HepG2 (cell line): Measurements from ENCODE around the gene ASXL1. TPM values are rescaled to one million over a fixed set of nuclear protein-coding genes. Genes with fewer than 3 reads are reported as not detected.

Source experiments
- CBX1 ChIP-seq: IDR thresholded peaks from one replicate; pipeline ENCODE4 v1.6.1; 2016; ENCODE audit warnings: antibody characterized with exemption, low read depth
- CENPBD1 ChIP-seq: sonication (generic); formaldehyde crosslinking; IDR thresholded peaks from 2 replicates; pipeline ENCODE4 v1.8.0; 2022; ENCODE audit warnings: missing genetic modification reagents, low read depth, mild to moderate bottlenecking, borderline replicate concordance
- EZH2 ChIP-seq: conservative IDR thresholded peaks from 2 replicates; pipeline ENCODE4 v1.6.1; 2012; ENCODE audit warnings: mild to moderate bottlenecking, low read depth, low read length, moderate library complexity
- FOXK1 ChIP-seq: sonication (generic); formaldehyde crosslinking; IDR thresholded peaks from 2 replicates; pipeline ENCODE4 v1.4.0; 2020; ENCODE audit warnings: low read depth, missing genetic modification reagents, borderline replicate concordance
- HNF4A ChIP-seq: sonication (generic); formaldehyde crosslinking; IDR thresholded peaks from 2 replicates; pipeline ENCODE4 v1.4.0; 2020; ENCODE audit warnings: missing genetic modification reagents
- MAFF ChIP-seq: IDR thresholded peaks from 2 replicates; pipeline ENCODE4 v1.6.1; 2011; ENCODE audit warnings: low read depth, low read length, improper control_type of control experiment
- NFATC3 ChIP-seq: sonication (generic); formaldehyde crosslinking; IDR thresholded peaks from 2 replicates; pipeline ENCODE4 v1.5.1; 2020; ENCODE audit warnings: mild to moderate bottlenecking, missing genetic modification reagents
- RCOR2 ChIP-seq: IDR thresholded peaks from 2 replicates; pipeline ENCODE4 v1.6.1; 2016; ENCODE audit warnings: missing biosample characterization, missing genetic modification reagents
- SUZ12 ChIP-seq: fragments of 150-350 bp; IDR thresholded peaks from 2 replicates; pipeline ENCODE4 v1.6.1; 2014; ENCODE audit warnings: low read depth, low read length
- ZBED4 ChIP-seq: sonication (generic); formaldehyde crosslinking; IDR thresholded peaks from 2 replicates; pipeline ENCODE4 v1.4.0; 2020; ENCODE audit warnings: missing genetic modification reagents, borderline replicate concordance
- ZFP62 ChIP-seq: sonication (generic); formaldehyde crosslinking; IDR thresholded peaks from 2 replicates; pipeline ENCODE4 v1.4.0; 2020; ENCODE audit warnings: missing genetic modification reagents
- ZNF275 ChIP-seq: sonication (generic); formaldehyde crosslinking; IDR thresholded peaks from 2 replicates; pipeline ENCODE4 v1.8.0; 2022; ENCODE audit warnings: missing genetic modification reagents, mild to moderate bottlenecking, inconsistent platforms, borderline replicate concordance
- ZNF318 ChIP-seq: sonication (generic); formaldehyde crosslinking; IDR thresholded peaks from 2 replicates; pipeline ENCODE4 v1.4.0; 2020; ENCODE audit warnings: mild to moderate bottlenecking, missing genetic modification reagents
- ZNF619 ChIP-seq: sonication (generic); formaldehyde crosslinking; IDR thresholded peaks from 2 replicates; pipeline ENCODE4 v1.4.0; 2020; ENCODE audit warnings: mild to moderate bottlenecking, missing genetic modification reagents
- ZNF839 ChIP-seq: sonication (generic); formaldehyde crosslinking; IDR thresholded peaks from 2 replicates; pipeline ENCODE4 v1.4.0; 2020; ENCODE audit warnings: missing genetic modification reagents, mild to moderate bottlenecking, borderline replicate concordance
- ZNF878 ChIP-seq: sonication (generic); formaldehyde crosslinking; IDR thresholded peaks from 2 replicates; pipeline ENCODE4 v1.8.1; 2023; ENCODE audit warnings: mild to moderate bottlenecking, missing genetic modification reagents, moderate library complexity
- polyA plus RNA-seq, 8 experiments: library from polyadenylated mRNA; depleted of rRNA in 3 of 8; stranded (reverse) in 7 of 8; unstranded in 1 of 8; fragments of >200 nt; fragmentation: Illumina TruSeq in 4 of 8; extraction: Trizol in 4 of 8; gene quantifications; 2 replicates each; pipeline versions ENCODE4 v1.2.1 to v1.2.3, GENCODE V29; 2011 to 2016; ENCODE audit warnings: low read depth in 4 of 8, missing spikeins in 1 of 8, mixed read lengths in 1 of 8; ENCODE audit not compliant: insufficient read depth in 1 of 8
- total RNA-seq, 5 experiments: library from RNA; depleted of rRNA; stranded (reverse); fragments of >200 nt; fragmentation: Illumina TruSeq; extraction: Trizol; gene quantifications; 2 replicates each; pipeline ENCODE4 v1.2.3, GENCODE V29; 2016; ENCODE audit warnings: low read depth in 1 of 5

ASXL1 gene
- total and polyA plus RNA-seq, 2 of the 13 experiments (the other 11 are each of a cell fraction or from before 2014, with no cell fraction given), result 62.1 to 74.8 TPM

- TF ChIP-seq ZBED4 (CRISPR knock-in tag) (peak; percentile 95; the same call in 1 of the 2 replicates), HNF4A (CRISPR knock-in tag) (peak; percentile 97), ZNF878 (peak; percentile 55; the same call in 1 of the 2 replicates), MAFF (no peak), ZNF318 (no peak), ZNF619 (CRISPR knock-in tag) (peak; percentile 68; the same call in 1 of the 2 replicates), FOXK1 (CRISPR knock-in tag) (peak; percentile 66), NFATC3 (no peak), CENPBD1 (no peak), ZNF275 (CRISPR knock-in tag) (no peak), ZFP62 (CRISPR knock-in tag) (no peak), RCOR2 (peak; percentile 82), EZH2 (no peak), ZNF839 (CRISPR knock-in tag) (no peak), CBX1 (no peak), SUZ12 (no peak)
Measured at GRCh38 chr20:32473231-32474008, 115.3 kb downstream of the ASXL1 start (continued).
